DOHH2 (cell line): Measurements from ENCODE around the gene GPR161.

Experiments
- EZH2phosphoT487 ChIP-seq: fragments of 200-600 bp; sonication (generic); IDR thresholded peaks from 2 replicates; pipeline ENCODE4 v1.6.1; 2017; ENCODE audit warnings: borderline replicate concordance, mild to moderate bottlenecking, antibody characterized with exemption, low read length, moderate library complexity, mixed read lengths
- TF ChIP-seq, protein P1 (sequence below): fragments of 200-600 bp; sonication (generic); IDR thresholded peaks from one replicate; pipeline ENCODE4 v1.5.1; 2014; ENCODE audit warnings: antibody characterized with exemption, mild to moderate bottlenecking, low read depth, low read length; ENCODE audit not compliant: poor library complexity, severe bottlenecking

DNA sequence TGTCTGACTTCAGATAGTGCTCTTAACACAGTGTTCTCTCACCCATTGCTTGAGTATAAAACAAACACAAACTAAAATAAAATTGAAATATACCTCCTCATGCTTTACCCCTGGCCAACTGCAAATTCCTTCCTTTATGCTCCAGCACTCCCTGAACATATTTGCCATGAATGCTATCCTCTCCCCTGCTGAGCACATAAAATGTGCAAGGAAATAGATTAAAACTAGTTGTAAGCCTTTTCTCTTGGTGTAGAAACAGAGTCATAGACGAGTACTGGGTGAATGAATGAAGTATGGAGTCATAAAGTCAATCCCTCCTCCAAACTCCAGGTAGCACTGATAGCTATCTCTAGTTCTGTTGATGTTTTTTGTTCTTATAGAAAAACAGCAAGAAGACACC is 2.6 kb downstream of the GPR161 start:
- TF ChIP-seq, protein P1, sequence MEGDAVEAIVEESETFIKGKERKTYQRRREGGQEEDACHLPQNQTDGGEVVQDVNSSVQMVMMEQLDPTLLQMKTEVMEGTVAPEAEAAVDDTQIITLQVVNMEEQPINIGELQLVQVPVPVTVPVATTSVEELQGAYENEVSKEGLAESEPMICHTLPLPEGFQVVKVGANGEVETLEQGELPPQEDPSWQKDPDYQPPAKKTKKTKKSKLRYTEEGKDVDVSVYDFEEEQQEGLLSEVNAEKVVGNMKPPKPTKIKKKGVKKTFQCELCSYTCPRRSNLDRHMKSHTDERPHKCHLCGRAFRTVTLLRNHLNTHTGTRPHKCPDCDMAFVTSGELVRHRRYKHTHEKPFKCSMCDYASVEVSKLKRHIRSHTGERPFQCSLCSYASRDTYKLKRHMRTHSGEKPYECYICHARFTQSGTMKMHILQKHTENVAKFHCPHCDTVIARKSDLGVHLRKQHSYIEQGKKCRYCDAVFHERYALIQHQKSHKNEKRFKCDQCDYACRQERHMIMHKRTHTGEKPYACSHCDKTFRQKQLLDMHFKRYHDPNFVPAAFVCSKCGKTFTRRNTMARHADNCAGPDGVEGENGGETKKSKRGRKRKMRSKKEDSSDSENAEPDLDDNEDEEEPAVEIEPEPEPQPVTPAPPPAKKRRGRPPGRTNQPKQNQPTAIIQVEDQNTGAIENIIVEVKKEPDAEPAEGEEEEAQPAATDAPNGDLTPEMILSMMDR, result no peak
- TF ChIP-seq EZH2phosphoT487, result no peak
